Bronchial epithelial cell (primary cell): ENCODE measurements around the gene NCOA7. TPM values are rescaled to one million over a fixed set of nuclear protein-coding genes. Genes with fewer than 3 reads are reported as not detected.

Experiments used
- DNase-seq: peaks from one replicate; pipeline ENCODE4 v3.0.0-alpha.2; 2010; ENCODE audit warnings: low read depth
- FAIRE-seq: peaks from 2 replicates; lab custom pipeline; 2011; peaks lifted over from hg19 to GRCh38; lab: Jason Lieb, UNC
- H3K27me3 ChIP-seq: 2 replicates; pipeline ENCODE4 v1.5.1; 2011; ENCODE audit warnings: low read length; ENCODE audit not compliant: control insufficient read depth, insufficient read depth
- H3K36me3 ChIP-seq: 2 replicates; pipeline ENCODE4 v1.5.1; 2011; ENCODE audit warnings: low read length; ENCODE audit not compliant: control insufficient read depth, insufficient read depth
- H3K4me3 ChIP-seq: 2 replicates; pipeline ENCODE4 v1.5.1; 2011; ENCODE audit warnings: mild to moderate bottlenecking, low read depth, low read length, control low read depth
- CTCF ChIP-seq: IDR thresholded peaks from 2 replicates; pipeline ENCODE4 v1.5.1; 2011; ENCODE audit warnings: mild to moderate bottlenecking, moderate library complexity, low read length, control low read depth, inconsistent platforms; ENCODE audit not compliant: insufficient read depth, severe bottlenecking
- total RNA-seq: library from RNA; depleted of rRNA; stranded (reverse); fragments of >200 nt; gene quantifications from 2 replicates; pipeline ENCODE4 v1.2.1, GENCODE V29; 2014

NCOA7 gene
- total RNA-seq, 1 donor from 2014 or later = 39.0 TPM

GRCh38 chr6:125835221-125835744 lies 44.5 kb downstream of the NCOA7 start:
- DNase-seq (no peak), FAIRE-seq (no peak)
- TF ChIP-seq CTCF = no peak
- H3K4me3 ChIP-seq = no peak overlapping the region
- H3K36me3 ChIP-seq = no peaks in the 10 kb centered on the region
- H3K27me3 ChIP-seq = no peaks in the 10 kb centered on the region

DNA sequence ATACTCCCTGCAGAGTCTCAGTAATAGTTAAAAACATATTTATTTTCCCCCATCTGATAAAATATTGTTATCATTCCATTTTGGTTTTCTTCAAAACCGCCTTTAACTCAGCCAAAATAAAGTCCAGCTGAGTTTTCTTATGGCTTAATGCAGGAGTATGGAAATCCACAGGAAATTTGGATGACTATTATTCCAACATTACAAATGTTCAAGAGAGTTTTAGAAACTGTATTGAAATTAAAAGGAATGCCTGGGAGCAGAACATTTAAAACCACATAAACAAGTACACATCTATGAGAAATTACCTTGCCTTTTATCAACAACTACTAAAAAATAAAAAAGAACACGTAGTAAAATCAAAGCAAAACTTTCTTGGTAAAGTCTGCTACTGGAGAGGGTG lies 45.7 kb downstream of the NCOA7 start:
- DNase-seq = no peak
- H3K4me3 ChIP-seq = no peak overlapping the region
- FAIRE-seq = no peak
- no peak for TF ChIP-seq CTCF
- H3K27me3 ChIP-seq = no peaks in the 10 kb centered on the region
- no peaks in the 10 kb centered on the region for H3K36me3 ChIP-seq

GRCh38 chr6:125839471-125839870 lies 48.7 kb downstream of the NCOA7 start:
- TF ChIP-seq CTCF = no peak
- H3K4me3 ChIP-seq = no peak overlapping the region
- DNase-seq = no peak
- peak; percentile 32 for FAIRE-seq
- H3K36me3 ChIP-seq = no peaks in the 10 kb centered on the region
- no peaks in the 10 kb centered on the region for H3K27me3 ChIP-seq

- Histone ChIP-seq H3K4me3 (no peak overlapping the region), H3K36me3 (no peaks in the 10 kb centered on the region), H3K27me3 (no peaks in the 10 kb centered on the region)
- no peak for TF ChIP-seq CTCF
- DNase-seq = no peak
- no peak for FAIRE-seq
These were observed 49.1 kb downstream of the NCOA7 start for GRCh38 chr6:125839879-125840278.

DNA sequence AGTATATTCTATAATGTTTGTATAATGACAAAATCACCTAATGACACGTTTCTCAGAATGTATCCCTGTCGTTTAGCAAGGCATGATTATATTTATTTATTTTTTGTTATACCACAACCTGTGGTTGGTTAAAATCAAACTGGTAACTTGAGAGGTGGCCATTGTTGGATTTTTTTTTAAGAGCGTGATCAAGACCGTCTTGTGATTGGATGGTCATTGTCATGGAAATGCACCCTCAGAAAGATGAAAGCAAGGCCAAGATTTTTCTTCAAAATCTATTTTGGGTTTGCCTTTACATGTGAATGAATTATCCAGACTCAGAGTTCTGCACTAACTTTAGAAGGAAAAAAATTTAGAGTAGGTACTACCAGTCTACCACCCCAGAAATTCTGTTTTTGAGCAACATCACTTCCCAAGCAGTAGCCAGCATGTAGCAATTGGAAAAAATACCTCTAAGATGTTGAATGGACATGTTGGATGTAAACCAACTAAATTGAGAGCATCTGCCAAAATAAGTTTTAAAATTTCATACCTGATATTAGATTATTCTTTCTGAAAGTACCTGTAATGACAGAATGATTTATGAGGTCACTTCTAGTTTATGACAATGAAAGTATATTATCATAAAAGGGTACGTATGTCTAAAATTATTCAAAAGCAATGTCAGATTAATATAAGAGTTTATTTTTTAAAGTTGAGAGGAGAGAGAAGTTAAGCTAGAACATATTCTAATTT lies 50.8 kb downstream of the NCOA7 start:
- no peak for TF ChIP-seq CTCF
- DNase-seq = no peak
- Histone ChIP-seq H3K27me3 (no peaks in the 10 kb centered on the region), H3K4me3 (no peak overlapping the region), H3K36me3 (no peaks in the 10 kb centered on the region)
- no peak for FAIRE-seq

DNA sequence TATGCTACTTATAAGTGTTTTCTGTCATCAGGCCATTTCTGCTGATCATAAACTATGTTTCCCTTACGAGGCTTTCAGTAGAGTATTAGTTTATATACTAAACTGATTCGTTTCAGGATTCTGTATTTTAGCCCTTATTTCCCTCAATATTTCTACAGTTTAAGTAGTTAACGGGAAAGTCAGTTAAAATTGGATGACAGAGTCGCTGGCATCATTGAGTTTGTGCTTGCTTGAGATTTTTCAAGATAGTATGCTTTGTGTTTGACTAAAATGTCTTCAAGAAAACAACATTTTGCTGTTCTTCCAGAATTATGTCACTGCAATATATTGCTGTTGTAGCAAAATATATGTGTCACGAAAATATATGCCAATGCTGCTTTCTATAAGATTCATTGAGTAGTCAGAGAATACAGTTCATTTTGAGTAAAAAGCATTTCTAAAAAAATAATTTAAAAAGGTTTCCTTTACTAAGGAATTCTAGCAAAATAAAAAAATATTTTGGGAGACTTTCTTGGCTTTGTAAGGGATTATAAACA lies 51.4 kb downstream of the NCOA7 start:
- FAIRE-seq = no peak
- Histone ChIP-seq H3K4me3 (no peak overlapping the region), H3K36me3 (no peaks in the 10 kb centered on the region), H3K27me3 (no peaks in the 10 kb centered on the region)
- no peak for TF ChIP-seq CTCF
- no peak for DNase-seq
